NCI-H2196 (cell line): Measurements from ENCODE around the gene HIGD1A.

Experiments
- DNase-seq: peaks from one replicate; lab custom pipeline; 2025; ENCODE audit not compliant: unreplicated experiment; lab: John Stamatoyannopoulos, UW

HIGD1A gene

GRCh38 chr3:42804106-42804830, at the start of gene HIGD1A:
TSS of gene HIGD1A (minus strand) at chr3:42804490. CDS start at chr3:42794253, 10,237 bp downstream.
- peak; percentile 86 for DNase-seq

DNA sequence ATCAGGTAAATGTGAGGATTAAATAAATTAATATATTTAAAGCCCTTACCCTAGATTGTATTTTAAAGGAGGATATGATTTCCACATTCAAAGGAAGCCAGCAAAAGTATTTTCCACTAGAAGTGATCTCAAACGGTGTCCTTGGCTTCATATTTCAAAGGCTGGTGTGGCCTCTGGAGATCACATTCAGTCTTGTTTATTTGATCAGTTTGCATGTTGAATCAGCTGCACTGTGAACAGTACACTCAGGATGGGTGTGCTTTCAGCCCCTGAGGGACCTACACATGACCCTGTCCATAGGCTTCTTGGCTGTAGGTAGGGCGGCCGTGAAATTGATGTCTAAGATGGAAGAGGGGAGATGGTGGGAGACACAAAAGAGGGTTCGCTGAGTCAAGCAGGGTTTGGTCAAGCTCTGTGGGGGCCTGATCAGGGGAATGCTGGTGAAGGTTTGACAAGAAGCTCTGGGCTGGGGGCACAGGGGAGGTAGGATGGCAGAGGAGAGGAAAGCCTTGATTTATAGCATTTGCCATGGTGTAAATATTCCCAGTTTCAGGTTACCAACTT, 49.5 kb upstream of the HIGD1A start:
- DNase-seq: peak; percentile 7

DNA sequence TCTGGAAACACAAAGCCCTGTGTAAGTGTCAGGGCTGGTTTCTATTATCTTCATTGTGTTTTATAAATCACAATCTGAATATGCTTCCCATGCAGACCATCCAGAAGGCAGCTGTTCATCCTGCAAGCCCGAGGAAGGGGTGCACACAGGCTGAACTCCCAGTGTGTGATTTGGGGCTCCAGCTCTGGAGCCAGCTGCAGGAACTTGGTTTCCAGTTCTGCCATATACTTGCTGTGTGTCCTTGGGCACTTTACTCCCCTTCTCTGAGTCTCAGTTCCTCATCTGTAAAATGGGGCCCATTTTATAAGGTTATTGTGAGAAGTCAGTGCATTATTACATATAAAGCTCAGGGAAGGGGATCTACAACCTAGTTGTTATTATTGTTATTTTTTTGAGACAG, 48.8 kb upstream of the HIGD1A start:
- DNase-seq: no peak

DNA sequence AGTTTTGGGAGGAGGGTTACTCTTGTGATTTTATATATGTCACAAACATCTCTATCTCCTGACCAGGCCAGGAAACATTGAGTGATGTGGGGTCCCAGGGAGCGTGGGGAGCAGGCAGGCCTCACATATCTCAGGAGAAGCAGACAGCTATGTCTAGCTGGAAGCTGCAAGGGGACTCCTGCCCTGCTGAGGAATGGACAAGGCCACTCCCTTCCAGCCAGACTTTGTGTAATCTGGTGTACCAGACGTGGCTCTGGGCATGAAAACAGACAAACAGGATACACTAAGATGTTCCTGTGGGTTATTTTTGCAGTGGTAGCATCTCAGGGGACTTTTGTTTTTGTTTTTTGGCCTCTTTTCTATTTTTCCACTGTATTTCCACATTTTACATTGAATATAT, 48.2 kb upstream of the HIGD1A start:
- no peak for DNase-seq

- no peak for DNase-seq
Observed at GRCh38 chr3:42851228-42851834, 47.0 kb upstream of the HIGD1A start.

GRCh38 chr3:42850263-42850662, 46.0 kb upstream of the HIGD1A start:
- DNase-seq: no peak

DNA sequence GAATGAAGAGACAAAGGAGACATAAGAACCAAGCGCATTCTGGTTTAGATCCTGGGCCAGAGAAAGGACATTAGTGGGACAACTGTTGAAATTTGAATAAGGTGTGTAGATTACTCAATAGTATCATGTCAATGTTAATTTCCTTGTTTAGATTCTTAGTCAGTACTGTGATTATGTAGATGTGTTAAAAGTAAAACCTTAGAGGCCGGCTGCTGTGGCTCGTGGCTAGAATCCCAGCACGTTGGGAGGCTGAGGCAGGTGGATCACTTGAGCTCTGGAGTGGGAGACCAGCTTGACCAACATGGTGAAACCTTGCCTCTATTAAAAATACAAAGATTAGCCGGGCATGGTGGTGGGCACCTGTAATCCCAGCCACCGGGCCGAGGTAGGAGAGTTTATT, 44.7 kb upstream of the HIGD1A start:
- no peak for DNase-seq

- no peak for DNase-seq
Observed at GRCh38 chr3:42847731-42848130, 43.4 kb upstream of the HIGD1A start.

GRCh38 chr3:42846685-42847522, 42.6 kb upstream of the HIGD1A start:
- DNase-seq: no peak

GRCh38 chr3:42844815-42845214, 40.5 kb upstream of the HIGD1A start:
- no peak for DNase-seq

DNA sequence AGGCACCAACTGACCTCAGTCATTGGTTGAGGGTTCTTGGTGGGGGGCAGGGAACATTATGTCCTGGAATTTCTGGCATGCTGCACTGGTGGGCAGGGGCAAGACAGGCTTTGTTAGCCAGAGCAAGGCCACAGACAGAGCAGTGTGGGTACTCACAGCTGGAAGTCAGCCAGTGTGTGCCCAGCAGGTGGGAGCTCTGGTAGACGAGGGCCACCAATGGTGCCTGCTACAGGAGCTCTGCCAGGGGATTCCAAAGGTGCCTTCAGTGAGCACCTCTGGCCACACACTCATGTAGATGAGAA, 40.1 kb upstream of the HIGD1A start:
- DNase-seq: no peak

DNA sequence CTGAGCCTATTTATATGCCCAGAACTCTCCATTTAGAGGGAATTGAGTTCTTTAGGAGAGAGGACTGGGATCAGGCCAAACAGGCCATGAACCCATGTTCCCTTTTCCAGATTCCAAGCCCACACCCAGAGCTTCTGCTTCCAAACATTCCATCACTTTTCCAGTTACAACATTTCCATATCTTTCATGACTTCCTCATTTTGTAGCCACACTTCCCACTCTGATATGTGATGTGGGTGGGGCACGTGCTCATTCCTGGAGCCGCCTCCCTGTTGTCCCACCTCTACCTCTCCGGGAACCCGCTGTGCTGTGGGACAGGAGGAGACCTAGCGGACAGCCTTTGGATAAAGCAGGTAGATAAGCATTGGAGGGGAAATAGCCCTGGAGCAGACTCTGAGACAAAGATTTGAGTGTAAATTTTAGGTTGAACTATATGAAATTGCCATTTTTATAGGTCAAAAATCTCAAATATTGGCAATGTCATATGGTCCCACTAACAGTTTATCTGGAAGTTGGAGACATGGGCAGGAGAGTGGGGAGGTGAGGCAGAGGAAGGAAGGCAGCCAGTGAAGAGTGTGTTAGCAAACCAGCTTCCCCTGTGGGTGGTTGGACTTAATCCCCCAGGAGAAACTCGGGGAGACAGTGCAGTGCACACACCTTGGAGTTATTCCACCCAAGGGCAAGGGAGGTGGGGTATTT, 39.6 kb upstream of the HIGD1A start:
- no peak for DNase-seq

GRCh38 chr3:42841332-42841731, 37.0 kb upstream of the HIGD1A start:
- DNase-seq: no peak

DNA sequence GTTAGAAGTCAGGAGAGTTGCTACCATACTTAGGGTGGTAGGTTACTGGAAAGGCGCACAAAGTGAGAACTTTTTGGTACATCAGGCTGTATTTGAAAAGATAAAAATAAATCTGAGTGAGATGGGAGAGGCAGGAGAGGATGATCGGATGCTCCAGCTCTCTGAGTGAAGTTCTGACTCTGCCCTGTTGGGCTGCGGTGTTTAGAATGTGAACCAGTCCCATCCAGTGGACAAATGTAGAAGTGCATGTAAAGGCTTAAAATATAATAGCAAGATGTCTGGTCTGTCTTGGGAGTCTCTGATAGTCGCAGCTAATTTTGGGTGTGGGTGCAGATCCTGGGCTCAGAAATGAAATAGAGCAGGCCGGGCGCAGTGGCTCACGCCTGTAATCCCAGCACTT, 35.3 kb upstream of the HIGD1A start:
- DNase-seq: peak; percentile 26

DNA sequence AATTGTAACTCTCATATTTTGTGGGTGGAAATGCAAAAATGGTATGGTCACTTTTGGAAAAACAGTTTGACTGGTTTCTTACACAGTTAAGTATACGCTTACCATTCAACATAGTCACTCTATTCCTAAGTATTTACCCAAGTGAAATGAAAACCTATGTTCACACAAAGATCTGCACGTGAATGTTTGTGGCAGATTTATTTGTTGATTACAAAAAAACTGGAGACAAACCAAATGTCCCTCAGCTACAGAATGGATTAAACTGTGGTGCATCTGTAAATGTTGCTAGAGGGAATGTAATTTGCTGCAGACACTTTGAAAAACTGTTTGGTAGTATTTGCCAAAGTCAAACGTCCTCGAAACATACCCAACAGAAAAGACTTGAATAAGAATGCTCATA, 34.3 kb upstream of the HIGD1A start:
- no peak for DNase-seq

- DNase-seq: no peak
Observed at GRCh38 chr3:42836150-42837123, 32.1 kb upstream of the HIGD1A start.

- peak; percentile 57 for DNase-seq
Observed at GRCh38 chr3:42831321-42831713, 27.0 kb upstream of the HIGD1A start.

DNA sequence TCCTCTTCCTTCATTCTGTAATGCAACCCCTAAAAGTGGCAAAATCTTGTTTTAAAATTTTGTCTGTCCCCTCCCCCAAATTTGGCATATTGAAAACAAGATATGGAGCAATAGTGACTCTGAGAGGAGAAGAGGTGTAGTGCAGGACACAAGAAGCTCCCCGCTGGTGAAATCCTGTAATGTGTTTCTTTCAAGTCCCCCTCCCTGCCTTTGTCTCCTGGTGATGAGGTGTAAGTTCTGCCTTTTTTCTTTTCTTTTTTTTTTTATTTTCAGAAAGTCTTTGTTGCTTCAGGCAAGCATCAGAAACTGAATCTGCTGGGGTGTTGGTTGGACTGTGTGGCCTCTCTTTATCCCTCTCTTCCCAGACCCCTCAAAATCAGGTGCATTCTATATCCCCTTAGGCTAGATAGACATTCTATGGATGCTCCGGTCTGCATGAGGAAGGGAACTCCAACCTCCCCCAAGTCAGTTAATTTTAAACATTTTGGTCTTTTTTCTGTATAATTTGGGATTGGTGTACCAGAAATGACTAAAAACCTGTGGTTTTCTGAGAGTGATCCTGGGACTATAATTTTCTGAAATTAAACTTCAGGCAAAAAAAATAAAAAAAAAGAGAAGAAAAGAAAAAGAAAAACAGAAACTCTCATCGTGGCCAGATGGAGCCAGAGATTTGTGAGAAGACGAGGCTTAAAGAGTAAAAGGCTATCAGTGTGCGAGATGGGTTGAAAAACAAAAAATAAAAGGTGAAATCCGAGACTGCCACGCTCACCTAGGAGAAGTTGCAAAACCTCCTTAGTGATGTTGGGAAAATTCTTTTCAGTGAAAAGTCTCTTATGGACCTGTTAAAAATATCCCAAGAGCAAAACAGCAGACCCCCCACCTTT, 26.4 kb upstream of the HIGD1A start:
- DNase-seq: peak; percentile 24
